Neural cell (in vitro differentiated cells): ENCODE data around the gene COX7A2.

Experiments
- CTCF ChIP-seq: fragments of 450-650 bp; IDR thresholded peaks from 2 replicates; pipeline ENCODE4 v1.5.1; 2014; ENCODE audit warnings: antibody characterized with exemption, mild to moderate bottlenecking, moderate library complexity; ENCODE audit not compliant: poor library complexity, severe bottlenecking
- EZH2 ChIP-seq: fragments of 200-600, 300-800 bp; shearing (Covaris generic), sonication (generic); IDR thresholded peaks from 2 replicates; pipeline ENCODE4 v1.6.1; 2014; ENCODE audit warnings: antibody characterized with exemption, low read length, borderline replicate concordance, mild to moderate bottlenecking; ENCODE audit not compliant: insufficient read depth, poor library complexity, severe bottlenecking
- RAD21 ChIP-seq: fragments of 450-650 bp; conservative IDR thresholded peaks from 2 replicates; pipeline ENCODE4 v1.6.1; 2014; ENCODE audit warnings: antibody characterized with exemption, mild to moderate bottlenecking, moderate library complexity

GRCh38 chr6:75268988-75269354, 25.4 kb upstream of the COX7A2 start:
- no peak for TF ChIP-seq CTCF
- TF ChIP-seq EZH2: no peak
- TF ChIP-seq RAD21: no peak
